ENCODE measurements around the gene ATP6V0E2.

ATP6V0E2 gene

GRCh38 chr7:149864023-149864422 is 9.7 kb upstream of the ATP6V0E2 start:
- DNase-seq, result no peak

DNA sequence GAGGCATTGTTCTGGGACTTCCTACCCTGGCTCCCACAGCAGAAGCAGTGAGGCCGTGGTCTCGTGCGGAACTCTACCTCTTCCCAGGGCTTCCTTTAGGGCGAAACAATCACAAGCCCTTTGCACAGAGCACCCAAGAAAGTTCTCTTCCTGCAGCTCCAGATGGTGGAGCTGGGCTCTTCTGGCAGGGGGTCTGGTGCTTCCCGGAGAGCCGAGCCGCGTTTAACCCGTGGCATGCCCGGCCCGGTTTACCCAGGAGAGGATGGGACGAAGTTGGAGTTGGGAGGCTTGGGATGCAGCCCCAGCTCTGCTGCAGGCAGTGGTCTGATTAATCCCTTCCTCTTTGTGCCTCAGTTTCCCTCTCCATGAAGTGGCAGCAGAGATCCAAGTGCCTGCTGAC is 9.0 kb upstream of the ATP6V0E2 start:
- DNase-seq, result no peak

- peak; percentile 16 for DNase-seq
These were observed 8.3 kb upstream of the ATP6V0E2 start for GRCh38 chr7:149865437-149865836.

GRCh38 chr7:149866139-149866778 is 7.5 kb upstream of the ATP6V0E2 start:
- no peak for DNase-seq

- DNase-seq, result peak; percentile 19
These were observed 6.9 kb upstream of the ATP6V0E2 start for GRCh38 chr7:149866779-149867447.

DNA sequence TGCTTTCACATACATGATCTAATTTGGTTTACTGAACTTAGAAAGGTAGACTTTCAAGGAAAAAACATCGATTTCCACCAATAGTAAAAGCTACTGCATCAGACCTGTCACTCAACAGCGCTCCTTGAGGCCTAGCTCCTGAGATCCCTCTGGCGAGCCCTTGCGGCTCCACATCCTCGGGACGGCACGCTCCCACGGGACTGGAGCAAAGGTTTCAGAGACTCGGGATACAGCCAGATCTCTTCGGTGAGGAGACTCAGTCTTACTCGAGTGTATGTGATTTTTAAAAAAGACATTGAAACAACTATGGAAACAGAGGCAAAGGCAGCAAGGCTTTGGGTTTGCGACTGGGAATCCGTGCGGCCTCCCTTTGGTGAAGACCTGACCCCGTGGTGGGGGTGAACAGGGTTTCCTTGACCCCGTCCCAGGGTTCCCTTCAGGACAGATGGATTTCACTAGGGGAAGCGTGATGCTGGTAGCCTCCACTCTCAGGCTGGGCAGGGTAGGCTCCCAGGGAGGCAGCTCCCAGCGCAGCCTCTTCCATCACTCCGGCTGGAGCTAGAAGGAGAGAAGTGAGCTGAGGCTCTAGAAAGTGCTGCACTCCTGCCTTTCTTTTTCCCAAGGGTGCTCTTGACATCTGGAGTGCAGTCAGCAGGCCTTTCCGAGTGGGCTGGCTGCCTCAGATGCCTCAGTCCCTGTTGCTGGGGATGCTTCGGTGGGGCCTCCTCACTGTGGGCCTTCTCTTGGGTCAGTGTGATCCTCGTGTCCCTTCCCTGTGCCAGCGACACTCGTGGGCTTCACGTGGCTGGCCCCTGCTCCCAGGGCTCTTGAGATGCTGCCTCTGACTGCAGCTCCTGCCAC is 5.8 kb upstream of the ATP6V0E2 start:
- DNase-seq, result no peak

DNA sequence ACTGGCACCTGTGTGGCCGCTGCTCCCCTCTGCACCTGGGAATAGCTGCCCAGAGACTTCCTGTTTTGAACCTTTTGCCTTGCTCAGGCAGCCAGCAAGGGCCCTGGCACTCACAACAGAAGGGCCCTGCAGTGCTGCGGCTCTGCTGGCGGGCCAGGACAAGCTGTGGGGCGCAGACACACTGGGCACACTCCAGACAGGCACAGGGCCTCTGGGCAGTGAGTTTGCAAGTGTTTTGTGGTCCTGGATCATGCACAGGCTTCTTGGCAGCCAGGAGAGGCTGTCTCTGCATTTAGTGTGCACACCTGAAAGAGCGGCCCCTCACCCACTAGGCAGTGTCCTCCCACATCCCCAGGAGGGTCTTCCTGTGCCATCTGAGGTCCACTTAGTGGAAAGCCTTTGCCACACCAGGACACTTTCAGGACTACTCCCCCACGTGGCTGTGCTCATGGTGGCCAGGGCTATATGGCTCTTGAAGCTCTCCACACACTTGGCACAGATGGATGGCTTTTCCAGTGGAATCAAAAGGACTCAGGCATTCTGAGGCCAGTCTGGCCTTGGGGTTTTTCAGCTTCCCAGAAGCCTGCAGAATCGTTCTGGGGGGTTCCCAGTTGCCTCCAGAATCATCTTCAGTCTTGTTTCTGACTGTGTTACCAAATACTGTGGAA is 5.0 kb upstream of the ATP6V0E2 start:
- DNase-seq, result no peak

DNA sequence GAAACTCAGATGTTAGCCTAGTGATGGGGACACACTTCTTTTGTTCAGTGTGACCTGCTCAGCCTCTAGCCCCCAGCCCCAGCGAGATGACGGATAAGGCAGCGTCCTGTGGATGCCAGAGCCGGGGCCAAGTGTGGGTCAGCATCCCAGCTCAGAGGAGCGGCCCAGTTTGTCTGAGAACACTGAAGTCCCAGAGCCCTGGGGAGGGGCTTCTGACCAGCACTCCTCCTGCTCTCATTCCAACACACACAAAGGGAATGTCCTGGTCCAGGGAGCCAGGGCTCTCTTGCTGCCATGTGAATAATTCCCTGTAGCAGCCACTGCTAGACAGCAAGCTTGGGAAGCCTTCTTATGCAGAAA is 4.5 kb upstream of the ATP6V0E2 start:
- no peak for DNase-seq

DNA sequence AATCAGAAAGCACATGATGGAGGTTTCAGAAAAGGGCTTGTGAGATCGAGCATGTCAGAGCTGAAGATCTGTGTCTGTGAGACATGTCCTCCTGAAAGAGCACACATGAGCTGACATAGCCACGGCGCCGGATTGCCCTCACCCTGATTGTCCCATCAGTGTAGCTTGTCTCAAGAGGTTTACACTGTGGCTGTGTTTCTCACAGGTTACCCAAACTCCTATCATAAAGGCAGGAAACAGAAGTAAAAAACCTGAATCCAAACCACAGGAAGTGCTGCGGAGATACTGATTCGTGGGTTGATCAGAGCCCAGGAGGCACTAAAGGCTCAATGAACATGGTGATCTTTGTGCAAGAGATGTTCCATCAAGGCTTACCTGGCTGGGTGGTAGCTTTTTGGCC is 3.9 kb upstream of the ATP6V0E2 start:
- DNase-seq, result no peak

DNA sequence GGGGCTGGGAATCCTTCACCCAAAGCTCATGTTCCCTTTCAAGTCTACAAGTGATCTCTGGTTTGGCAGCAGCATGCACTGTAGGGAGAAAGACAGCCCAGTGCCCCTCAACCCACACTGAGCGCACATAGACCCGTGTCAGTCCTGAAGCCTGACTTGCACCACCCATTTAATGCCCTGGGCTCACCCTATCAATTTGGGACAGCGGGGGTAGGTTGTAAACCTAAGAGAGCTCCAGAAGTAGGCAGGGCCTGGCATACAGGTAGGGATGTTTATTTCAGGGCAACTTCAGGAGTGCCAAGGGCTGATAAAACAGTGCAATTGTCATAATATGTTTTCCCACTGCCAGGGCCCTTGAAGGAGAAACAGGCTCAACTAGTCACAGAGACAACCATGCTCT is 3.5 kb upstream of the ATP6V0E2 start:
- DNase-seq, result no peak

- DNase-seq, result no peak
These were observed 2.9 kb upstream of the ATP6V0E2 start for GRCh38 chr7:149870701-149871483.

GRCh38 chr7:149871576-149871975 is 2.2 kb upstream of the ATP6V0E2 start:
- DNase-seq, result no peak

DNA sequence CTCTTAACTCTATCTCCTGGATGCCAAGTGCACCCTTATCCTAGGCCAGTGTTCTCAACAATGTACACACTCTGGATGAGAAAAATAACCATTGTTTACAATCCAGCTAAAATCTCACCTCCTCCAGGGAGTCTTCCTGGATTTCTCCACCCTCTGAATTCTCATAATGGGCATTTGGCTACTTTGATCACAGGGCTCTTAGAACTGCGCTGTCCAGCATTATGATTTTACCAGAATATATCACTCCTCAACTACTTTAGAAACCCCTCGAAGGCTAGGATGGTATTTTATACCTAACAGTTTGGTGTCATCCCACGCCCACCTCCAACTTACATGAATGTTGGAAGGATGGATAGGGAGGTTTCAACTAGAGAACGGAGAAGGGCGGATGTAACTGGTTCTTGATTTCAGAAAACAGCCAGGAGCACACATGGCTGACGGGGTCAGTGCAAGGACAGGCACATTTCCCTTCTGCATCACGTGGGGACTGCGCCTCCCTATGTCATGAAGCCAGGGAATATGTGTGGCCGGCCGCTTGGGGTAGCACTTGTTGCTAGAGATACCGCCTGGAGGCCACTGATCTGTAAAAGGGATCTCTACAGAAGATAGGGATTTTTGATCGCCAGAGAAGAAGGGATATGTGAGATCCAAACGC is 1.2 kb upstream of the ATP6V0E2 start:
- peak; percentile 74 for DNase-seq

- no peak for DNase-seq
These were observed 338 bp downstream of the ATP6V0E2 start for GRCh38 chr7:149873970-149874643.

DNA sequence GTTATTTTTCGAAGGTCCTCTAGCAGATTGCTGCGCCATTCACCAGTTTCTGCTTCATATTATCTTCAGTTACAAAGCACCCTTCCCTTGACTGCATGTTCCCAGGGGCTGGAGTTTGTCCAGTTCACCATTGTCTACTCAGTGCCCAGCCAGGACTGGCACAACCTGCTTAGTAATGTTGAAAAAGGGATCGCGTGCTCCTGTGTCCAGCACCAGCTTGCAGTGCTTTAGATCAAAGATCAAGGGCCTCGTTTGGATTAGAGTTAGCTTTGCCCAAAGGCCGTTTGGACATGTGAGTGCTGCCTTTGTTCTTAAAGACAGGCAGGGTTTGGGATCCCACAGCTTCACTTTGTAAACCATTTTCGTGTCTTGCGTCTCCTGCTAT is 867 bp downstream of the ATP6V0E2 start:
- DNase-seq, result no peak

- DNase-seq, result no peak
These were observed 1.6 kb downstream of the ATP6V0E2 start for GRCh38 chr7:149875396-149875795.

DNA sequence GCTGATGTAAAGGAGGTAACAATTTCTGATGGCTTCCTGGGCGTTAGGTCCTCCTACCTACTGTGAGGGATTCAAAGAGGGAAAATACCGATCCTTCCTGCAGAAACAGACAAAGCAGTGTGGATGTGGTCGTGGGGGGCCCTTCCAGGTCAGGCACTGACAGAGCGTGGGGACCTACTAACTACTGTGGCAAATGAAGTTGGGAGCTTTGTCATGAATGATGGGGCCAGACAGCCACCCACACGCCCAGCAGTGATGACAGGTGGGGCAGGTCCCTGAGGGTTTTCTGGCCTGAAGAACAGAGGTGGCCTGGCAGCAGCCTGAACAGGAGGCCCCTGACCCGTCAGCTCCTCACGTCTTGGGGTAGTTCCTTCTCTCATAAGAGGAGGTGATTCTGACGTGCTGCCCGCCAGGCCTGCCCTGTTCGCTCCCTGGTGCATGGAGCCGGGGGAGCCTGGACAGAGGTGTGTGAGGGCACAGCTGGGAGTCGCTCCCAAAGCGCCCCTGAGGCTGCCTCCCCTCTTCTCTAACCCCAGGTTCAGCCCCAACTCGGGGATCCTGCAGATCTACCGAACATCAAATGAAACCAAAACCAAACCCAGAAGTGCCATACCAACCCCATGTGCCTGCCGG is 4.2 kb downstream of the ATP6V0E2 start:
- DNase-seq, result no peak

GRCh38 chr7:149878523-149878921 is 4.8 kb downstream of the ATP6V0E2 start:
- DNase-seq, result no peak

GRCh38 chr7:149879271-149879743 is 5.5 kb downstream of the ATP6V0E2 start:
- DNase-seq, result no peak

DNA sequence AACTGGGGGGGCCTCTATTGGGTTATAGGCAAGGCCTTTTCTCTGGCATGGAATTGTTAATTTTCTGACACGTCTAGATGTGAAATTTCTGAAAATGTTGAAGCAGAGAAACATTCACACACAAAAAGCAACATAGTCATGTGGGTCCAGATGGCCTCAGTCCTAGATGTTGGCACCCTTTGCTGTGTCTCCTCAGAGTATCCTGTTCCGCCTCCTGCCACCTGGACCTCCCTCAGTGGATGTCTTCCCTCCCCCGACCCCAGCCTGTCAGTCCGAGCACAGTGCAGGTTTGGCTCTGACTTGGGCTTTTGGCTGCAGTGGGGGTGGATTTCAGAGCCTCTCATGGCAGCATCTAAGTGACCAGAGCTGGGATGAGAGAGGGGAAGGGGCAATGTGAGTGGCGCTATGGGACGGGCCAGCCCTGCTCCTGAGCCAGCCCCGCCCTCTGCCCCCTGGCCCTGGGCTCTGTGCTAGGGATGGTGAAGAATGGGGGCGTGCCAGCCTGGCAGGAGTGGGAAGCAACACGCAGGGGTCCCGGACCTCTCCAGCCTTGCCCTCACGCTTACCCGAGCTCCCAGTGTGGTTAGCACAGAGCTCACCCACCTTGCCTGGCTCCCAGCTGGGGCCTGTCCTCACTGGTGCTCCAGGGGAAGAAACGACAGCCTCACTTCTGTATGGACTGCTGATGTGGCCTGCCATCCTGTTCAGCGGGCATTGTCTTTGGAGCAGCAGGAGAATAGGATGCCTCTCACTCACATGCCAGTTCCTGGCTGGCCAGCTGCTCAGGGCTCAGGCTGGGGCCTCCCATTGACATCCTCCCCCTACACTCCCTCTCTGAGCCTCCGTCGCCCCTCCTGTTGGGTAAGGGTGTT is 6.2 kb downstream of the ATP6V0E2 start:
- no peak for DNase-seq

Measured in hematopoietic multipotent progenitor cell treated with erythropoietin and hydrocortisone succinate and interleukin-3 and kit ligand, for 8 days (in vitro differentiated cells).